HG03457 (cell line): ENCODE measurements around the gene BTNL8.
"Not testable (repeated sequence)": the region's sequence is repeated elsewhere in the genome, so short reads cannot be mapped to it uniquely, and the experiment has no call there.

Experiments used
- ATAC-seq: cut with Tn5 transposase; IDR thresholded peaks from one replicate; pipeline ENCODE4 v1.9.1; 2021; ENCODE audit warnings: moderate number of reproducible peaks; ENCODE audit not compliant: unreplicated experiment

Gene BTNL8

DNA sequence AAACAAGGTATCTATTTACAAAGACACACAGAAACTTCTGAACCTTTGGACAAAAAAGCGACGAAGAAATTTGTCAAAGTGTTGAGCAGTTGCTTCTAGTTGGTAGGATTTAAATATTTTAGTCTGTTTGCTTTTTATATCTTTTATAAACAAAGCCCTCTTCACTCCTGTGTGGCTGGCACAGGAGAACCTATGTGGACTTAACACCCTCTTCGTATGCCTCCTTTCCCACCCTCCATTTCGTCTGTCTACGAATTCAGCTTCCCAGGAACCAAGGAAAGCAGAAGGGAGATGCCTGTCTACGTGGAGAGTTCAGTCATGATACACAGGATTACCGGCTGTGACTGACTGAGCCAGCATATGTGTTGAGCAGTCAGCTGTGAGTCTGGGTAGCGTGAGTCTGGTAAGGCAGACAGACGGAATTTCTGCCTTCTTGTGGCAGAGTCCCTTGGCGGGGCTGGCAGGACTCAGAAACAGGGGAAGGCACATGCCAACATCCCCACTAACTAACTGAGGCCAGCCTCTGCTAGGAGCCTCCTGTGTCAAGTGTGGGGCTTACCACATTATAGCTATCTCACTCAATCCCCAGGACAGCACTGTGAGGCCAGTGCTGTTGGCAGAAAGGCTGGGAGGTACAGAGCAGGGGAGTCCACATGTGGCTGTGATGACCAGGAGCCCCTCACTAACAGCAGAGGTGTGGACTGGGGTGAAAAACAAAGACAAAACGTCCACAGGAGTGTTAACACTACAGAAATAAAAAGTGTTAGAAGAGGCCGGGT lies 24.0 kb upstream of the BTNL8 start:
- ATAC-seq, result no peak

DNA sequence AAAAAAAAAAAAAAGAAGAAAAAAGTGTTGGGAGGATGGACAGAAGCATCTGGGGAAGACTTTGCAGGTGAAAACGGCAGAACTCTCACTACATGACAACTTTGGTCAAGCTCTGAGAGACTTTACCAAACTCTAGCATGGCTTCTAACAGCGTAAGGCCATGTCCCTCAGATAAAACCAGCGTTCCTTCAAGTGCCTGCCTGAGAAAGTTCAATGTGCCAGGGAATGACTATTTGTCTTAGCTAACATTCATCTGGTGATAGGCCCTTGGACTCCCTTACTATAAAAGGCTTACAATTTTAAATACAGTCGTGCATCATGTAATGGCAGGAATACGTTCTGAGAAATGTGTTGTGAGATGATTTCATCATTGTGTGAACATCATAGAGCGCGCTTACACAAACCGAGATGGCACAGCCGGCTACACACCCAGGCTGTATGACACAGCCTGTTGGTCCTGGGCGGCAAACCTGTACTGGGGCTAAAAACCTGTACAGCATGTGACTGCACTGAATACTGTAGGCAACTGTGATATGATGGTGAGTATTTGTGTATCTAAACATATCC lies 23.0 kb upstream of the BTNL8 start:
- ATAC-seq, result no peak

DNA sequence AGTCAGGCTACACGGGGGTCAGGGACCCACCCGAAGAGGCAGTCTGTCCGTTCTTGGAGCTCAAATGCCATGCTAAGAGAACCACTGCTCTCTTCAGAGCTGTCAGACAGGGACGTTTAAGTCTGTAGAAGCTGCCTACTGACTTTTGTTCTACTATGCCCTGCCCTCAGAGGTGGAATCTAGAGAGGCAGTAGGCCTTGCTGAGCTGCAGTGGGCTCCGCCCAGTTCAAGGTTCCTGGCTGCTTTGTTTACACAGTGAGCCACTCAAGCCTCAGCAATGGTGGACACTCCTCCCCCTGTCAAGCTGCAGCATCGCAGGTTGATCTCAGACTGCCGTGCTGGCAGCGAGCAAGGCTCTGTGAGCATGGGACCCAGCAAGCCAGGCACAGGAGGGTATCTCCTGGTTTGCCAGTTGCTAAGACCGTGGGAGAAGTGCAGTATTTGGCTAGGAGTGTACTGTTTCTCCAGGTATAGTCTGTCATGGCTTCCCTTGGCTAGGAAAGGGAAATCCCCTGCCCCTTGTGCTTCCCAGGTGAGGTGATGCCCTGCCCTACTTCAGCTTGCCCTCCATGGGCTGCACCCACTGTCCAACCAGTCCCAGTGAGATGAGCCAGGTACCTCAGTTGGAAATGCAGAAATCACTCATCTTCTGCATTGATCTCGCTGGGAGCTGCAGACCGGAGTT lies 13.0 kb upstream of the BTNL8 start:
- not testable (repeated sequence) for ATAC-seq

DNA sequence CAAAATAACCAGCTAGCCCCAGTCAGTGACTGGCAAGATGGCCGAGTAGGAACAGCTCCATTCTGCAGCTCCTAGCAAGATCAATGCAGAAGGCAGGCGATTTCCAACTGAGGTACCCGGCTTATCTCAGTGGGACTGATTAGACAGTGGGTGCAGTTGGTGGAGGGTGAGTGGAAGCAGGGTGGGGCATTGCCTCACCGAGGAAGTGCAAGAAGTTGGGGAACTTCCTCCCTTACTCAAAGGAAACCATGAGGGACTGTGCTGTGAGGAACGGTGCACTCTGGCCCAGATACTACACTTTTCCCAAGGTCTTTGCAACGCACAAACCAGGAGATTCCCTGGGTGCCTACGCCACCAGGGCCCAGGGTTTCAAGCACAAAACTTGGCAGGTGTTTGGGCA lies 9.6 kb upstream of the BTNL8 start:
- ATAC-seq, result no peak

DNA sequence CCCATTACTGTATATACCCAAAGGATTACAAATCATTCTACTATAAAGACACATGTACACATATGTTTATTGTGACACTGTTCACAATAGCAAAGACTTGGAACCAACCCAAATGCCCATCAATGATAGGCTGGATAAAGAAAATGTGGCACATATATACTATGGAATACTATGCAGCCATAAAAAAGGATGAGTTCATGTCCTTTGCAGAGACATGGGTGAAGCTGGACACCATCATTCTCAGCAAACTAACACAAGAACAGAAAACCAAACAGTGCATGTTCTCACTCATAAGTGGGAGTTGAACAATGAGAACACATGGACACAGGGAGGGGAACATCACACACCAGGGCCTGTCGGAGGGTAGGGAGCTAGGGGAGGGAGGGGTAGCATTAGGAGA lies 3.6 kb upstream of the BTNL8 start:
- not testable (repeated sequence) for ATAC-seq

DNA sequence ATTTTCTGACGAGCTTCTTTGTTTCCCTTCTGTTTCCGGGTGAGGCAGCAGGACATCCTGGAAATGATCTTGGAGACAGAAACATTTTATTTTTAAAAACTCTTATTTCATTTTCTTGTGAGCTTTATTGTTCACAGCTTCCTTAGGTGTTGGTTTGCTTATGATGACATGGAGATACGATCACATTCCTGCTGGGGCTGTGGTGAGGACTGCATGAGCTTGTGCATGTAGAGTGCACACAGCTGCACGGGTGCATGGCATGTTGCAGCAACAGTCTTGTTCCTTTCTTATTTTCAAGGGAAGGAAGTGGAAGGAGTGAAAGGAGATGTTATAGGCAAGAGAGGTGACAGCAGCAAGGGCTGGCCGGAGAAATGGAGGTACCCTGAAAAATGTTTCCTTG lies 1.2 kb downstream of the BTNL8 start:
- ATAC-seq, result no peak

DNA sequence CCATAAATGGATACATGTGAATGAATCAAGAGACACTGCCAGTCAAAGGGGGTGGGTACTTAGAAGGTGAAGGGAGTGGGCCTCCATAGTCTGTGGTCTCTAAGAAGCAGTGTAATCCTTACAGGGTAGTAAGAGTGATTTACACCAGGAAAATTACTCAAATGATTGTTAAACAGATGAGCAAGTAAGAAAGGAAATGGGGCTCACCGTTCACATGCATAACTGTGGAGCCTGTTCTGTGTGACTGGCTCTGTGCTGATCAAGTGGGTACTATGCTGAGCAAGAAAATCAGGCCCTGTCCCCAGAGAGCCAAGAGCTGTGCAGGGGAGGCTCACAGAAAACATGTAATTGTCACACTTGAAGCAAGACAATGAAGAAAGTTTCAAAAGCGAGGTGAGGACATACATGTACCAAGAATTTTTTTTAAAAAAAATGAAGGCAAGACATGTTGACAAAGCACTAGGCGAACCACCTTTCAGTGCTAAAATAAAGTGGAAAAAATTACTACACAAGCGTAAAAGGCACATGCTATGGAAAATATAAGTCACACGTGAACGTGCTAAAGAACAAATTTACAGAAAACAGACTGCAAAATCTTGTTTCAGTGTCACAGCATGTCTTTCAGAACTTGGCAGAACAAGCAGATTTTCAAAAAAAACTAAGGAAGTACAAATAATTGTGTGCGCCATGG lies 2.5 kb downstream of the BTNL8 start:
- ATAC-seq, result no peak

DNA sequence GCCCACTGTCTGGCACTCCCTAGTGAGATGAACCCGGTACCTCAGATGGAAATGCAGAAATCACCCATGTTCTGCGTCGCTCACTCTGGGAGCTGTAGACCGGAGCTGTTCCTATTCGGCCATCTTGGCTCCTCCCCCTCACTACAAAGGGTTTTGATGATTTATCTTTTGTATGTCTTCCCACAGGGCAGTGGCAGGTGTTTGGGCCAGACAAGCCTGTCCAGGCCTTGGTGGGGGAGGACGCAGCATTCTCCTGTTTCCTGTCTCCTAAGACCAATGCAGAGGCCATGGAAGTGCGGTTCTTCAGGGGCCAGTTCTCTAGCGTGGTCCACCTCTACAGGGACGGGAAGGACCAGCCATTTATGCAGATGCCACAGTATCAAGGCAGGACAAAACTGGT lies 9.4 kb downstream of the BTNL8 start:
- ATAC-seq, result no peak

DNA sequence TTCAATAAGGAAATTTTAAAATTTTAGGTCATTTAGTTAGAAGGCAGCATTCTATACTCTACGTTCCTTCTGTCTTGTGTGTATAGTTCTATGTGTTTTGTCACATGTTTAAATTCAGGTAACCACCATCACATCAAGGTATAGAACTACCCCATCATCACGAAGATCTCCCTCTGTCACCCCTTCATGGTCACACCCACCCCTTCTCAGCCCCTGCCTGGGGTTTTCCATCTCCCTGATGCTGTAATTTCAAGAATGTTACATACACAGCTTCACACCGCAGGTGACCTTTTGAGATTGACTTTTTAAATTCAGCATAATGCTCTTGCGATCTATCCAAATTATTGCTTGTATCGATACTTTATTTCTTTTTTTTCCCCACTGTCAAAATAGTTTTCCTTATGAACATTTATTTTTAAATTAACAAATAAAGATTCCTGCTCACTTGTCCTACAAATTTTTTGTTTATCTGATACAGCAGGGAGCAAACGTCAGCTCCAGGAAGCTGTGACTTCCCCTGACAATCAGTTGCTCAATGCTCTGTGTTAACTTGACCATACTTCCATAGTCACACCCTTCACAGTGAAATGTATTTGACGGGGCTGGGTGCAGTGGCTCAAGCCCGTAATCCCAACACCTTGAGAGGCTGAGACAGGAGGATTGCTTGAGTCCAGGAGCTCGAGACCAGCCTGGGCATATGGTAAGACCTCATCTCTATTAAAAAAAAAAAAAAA lies 10.2 kb downstream of the BTNL8 start:
- ATAC-seq, result no peak

DNA sequence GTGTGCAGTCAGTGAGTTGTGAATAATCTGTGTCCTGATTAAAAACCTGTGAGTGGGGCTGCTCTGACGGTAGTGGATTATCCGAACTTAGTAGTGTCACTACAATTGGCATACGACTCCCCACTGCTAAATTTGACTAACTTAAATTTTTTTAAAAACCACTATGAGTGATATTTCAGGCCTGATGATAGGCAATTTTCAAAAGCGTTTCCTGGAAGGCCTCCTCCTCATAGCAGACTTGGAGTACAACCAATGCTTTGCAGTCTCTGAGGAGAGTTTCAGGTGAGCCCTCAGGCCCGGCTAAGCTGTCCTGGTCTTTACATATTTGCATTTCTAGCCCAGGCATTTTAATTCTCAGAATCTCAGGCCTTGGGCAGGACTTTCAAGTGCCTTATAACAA lies 10.8 kb downstream of the BTNL8 start:
- no peak for ATAC-seq

DNA sequence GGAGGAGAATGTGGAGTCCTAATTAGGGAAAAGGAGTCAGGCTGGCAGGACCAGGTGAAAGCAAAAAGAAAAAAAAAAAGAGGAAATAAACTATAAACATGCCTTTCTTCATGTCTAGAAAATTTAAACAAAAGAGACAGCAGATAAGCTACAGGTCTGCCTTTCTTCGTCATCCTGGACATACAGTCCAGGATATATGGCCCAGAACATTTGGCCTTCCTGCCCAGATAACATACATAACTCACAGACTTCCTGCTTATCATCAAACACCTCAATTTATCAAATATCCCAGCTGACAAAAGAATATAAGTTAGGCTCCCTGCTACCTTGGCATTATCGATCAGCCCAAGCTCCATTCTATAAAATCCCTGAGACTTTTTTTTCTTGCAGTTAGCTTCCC lies 11.2 kb downstream of the BTNL8 start:
- ATAC-seq, result no peak

DNA sequence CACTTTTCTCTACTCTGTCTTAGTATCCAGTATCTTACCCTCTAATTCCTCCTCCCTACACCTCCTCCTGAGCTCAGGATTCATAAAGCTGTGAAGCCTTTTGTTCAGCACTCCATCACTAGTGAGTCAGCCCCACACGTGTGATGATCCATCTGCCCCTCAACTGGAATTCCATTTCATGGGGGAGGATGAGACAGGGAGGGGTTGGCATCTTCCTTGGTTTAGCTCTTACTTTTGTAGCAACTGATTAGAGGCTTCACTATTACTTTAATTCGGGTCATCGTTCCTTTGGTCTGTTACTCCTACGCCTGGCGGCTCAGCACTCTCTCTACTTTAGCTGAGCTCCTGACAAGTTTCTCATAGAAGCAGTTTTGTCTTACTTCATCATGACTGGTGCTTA lies 11.8 kb downstream of the BTNL8 start:
- no peak for ATAC-seq

DNA sequence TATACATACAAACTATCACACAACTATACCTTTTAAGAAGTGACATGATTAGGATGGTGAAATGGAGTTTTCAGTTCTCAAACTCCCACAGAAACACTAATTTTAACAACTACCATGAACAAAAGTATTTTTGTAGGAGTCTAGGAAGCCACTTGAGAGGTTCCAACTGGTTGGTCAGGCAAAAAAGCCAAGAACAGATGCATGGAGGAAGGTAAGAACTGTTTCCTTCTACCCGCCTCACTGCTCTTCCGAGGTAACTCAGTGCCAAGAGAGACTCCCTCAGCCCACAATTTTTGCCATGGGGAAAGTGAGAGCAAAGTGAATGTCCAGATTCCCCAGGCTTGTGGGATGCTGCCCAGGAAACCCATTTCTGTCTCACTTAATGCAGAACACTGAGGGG lies 15.7 kb downstream of the BTNL8 start:
- ATAC-seq, result no peak

DNA sequence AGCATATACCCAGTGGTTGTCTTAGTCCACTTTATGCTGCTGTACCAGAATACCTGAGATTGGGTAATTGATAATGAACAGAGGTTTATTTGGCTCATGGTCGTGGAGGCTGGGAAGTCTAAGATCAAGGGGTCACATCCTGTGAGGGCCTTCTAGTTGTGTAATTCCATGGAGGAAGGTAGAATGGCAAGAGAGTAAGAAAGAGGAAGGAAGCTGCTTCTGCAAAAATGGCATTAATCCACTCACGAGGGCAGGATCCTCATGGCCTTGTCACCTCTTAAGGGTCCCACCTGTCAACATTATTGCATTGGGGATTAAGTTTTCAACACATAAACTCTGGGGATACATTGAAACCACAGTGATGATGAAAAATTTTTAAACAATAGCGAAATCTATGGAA lies 17.0 kb downstream of the BTNL8 start:
- ATAC-seq, result no peak

DNA sequence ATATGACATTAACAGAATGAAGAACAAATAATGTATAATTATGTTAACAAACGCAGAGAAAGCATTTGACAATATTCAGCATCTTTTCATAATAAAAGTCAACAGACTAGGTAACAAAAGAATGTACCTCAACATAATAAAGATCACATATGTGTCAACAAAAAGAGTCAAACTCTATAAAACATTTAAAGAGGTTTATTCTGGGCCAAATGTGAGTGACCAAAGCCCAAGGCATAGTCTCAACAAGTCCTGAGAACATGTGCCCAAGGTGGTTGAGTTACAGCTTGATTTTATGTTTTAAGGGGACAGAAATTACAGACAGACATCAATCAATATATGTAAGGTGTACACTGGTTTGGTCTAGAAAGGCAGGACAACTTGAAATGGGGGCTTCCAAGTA lies 19.4 kb downstream of the BTNL8 start:
- ATAC-seq, result no peak

DNA sequence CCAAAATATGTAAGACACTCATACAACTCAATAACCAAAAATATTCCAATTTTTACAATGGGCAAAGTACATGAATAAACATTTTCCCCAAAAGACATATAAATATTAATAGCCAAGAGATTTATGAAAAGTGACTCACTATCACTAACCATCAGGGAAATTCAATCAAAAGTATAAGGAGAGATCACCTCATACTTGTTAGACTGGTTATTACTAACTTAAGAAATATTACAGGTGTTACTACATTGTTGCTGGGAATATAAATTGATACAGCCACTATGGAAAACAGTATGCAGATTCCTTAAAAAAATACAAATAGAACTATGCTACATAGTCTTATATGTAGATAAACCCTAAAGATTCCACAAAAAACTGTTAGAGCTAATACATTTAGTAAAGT lies 21.8 kb downstream of the BTNL8 start:
- no peak for ATAC-seq

DNA sequence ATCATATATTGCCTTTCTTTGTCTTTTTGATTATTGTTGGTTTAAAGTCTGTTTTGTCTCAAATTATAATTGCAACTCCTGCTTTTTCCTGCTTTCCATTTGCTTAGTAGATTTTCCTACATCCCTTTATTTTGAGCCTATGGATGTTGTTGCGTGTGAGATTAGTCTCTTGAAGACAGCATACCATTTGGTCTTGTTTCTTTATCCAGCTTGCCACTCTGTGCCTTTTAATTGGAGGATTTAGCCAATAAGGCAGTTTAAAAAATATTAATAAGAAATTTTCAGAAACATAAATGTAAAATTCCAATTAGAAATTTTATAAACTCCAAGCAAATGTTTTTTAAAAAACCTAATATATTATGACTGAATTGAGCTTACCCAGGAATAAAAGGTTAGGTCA lies 24.0 kb downstream of the BTNL8 start:
- ATAC-seq, result no peak

DNA sequence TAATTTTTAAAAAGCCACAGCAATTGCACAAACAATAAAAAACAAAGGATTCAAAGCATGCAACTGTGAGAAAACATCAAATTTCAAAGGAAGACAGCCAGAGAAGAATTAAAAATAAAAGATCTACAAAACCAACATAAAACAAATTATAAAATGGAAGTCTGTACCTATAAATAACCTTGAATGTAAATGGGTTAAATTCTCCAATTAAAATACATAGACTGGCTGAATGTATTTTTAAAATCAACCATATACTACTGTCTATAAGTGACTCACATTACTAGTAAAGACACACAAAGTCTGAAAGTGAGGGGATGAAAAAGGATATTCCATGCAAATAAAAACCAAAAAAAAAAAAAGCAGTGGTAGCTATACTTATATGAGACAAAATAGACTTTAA lies 33.7 kb downstream of the BTNL8 start:
- no peak for ATAC-seq

DNA sequence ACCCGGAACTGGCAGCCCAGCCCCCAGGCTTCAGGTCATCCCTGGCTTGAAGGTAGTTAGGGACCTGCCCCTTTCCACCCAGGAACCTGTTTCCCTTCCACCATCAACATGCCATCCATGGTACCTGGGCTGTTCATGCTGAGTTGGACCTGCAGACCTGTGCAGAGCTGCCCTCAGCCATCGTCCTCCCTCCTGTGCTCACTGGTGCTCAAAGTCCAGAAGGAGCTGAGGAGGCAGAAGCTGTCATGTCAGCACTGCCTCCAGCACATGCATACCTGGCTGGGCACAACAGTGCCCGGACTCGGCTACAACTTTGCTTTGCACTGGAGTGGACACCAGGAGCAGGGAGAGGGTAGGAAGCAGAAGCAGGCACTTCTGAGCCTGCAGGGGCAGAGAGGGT lies 36.2 kb downstream of the BTNL8 start:
- ATAC-seq, result no peak

DNA sequence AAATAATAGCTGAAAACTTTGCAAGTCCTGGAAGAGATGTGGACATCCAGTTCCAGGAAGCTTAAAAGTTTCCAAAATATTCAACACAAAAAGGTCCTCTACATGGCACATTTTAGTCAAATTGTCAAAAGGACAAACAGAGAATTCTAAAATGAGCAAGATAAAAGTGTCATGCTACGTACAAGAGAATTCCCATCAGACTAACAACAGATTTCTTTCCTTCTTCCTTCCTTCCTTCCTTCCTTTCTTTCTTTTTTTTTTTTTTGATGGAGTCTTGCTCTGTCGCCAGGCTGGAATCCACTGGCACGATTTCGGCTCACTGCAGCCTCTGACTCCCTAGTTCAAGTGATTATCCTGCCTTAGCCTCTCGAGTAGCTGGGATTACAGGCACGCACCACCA lies 39.3 kb downstream of the BTNL8 start:
- ATAC-seq, result no peak

DNA sequence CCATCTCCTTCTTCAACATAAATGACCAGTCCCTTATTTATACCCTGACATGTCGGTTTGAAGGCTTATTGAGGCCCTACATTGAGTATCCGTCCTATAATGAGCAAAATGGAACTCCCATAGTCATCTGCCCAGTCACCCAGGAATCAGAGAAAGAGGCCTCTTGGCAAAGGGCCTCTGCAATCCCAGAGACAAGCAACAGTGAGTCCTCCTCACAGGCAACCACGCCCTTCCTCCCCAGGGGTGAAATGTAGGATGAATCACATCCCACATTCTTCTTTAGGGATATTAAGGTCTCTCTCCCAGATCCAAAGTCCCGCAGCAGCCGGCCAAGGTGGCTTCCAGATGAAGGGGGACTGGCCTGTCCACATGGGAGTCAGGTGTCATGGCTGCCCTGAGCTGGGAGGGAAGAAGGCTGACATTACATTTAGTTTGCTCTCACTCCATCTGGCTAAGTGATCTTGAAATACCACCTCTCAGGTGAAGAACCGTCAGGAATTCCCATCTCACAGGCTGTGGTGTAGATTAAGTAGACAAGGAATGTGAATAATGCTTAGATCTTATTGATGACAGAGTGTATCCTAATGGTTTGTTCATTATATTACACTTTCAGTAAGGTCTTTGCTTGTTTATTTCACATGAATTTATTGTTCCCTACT lies 51.5 kb downstream of the BTNL8 start:
- no peak for ATAC-seq
